ENCODE data around the gene SLIT3.

The SLIT3 gene

DNA sequence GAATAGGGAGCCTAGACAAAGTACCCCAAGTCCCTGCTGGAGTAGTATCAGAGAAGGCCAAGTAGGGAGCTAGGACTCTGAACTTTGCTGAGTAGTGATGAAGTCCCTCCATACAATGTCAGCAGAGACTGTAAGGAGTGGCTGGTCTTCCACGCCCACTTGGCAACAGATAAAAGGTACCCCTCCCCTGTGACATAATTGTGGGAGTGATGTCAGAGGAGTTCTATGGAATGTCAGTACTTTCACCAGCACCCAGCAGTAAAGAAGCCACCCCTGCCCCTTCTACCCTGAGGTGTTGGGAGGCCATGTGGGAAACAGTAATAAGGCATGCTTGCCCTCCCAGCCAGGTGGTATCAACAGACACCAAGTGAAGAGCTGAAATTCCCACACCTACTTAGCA is 143.9 kb downstream of the SLIT3 start:
- TF ChIP-seq, protein P1, sequence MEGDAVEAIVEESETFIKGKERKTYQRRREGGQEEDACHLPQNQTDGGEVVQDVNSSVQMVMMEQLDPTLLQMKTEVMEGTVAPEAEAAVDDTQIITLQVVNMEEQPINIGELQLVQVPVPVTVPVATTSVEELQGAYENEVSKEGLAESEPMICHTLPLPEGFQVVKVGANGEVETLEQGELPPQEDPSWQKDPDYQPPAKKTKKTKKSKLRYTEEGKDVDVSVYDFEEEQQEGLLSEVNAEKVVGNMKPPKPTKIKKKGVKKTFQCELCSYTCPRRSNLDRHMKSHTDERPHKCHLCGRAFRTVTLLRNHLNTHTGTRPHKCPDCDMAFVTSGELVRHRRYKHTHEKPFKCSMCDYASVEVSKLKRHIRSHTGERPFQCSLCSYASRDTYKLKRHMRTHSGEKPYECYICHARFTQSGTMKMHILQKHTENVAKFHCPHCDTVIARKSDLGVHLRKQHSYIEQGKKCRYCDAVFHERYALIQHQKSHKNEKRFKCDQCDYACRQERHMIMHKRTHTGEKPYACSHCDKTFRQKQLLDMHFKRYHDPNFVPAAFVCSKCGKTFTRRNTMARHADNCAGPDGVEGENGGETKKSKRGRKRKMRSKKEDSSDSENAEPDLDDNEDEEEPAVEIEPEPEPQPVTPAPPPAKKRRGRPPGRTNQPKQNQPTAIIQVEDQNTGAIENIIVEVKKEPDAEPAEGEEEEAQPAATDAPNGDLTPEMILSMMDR (conservative IDR thresholded peaks at IDR 0.05; ENCODE audit: low read depth, low read length), result no peak
- no peak for DNase-seq (ENCODE audit: low read depth)
- no peak overlapping the region for H3K4me3 ChIP-seq (ENCODE audit: low read depth, low read length)

DNA sequence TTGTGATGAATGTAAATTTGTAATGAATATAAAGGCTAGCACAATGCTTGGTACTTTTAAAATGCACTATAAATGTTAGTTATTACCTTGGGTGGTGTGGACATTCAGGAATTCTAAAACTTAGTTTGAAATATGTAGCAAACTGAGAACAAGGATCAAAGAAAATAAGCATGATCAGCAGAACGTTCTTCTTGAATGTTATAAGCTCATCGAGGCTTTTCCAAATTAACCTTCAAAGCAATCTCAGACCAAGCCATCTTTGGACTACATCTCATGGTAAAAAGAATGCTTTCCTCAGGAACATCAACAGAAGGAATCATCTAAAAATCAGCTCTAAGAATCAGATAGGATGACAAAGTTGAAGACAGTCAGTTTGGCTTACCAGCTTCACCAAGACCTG is 146.3 kb downstream of the SLIT3 start:
- DNase-seq (ENCODE audit: low read depth), result no peak
- TF ChIP-seq, protein P1 (conservative IDR thresholded peaks at IDR 0.05; ENCODE audit: low read depth, low read length), result no peak
- no peak overlapping the region for H3K4me3 ChIP-seq (ENCODE audit: low read depth, low read length)

DNA sequence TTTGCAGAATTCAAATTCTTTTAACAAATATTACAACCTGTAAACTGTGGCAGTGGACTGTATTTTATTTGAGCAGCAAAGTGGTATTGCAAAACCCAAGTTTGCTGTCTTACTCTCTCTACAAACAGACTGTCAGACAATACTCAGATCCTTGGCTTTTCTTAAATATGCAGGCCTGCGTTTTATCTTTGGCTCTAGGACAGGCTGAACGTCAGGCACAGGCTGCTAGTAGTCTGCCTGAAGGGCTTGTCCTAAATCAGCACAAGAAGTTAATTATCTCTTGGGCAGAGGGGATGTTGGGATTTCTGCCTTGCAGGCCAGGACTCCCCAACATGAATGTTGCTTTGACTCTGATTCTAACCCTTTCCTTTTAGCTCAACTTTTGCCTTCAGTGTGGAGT is 147.5 kb downstream of the SLIT3 start:
- TF ChIP-seq, protein P1 (conservative IDR thresholded peaks at IDR 0.05; ENCODE audit: low read depth, low read length), result no peak
- H3K4me3 ChIP-seq (ENCODE audit: low read depth, low read length), result no peak overlapping the region
- DNase-seq (ENCODE audit: low read depth), result no peak

DNA sequence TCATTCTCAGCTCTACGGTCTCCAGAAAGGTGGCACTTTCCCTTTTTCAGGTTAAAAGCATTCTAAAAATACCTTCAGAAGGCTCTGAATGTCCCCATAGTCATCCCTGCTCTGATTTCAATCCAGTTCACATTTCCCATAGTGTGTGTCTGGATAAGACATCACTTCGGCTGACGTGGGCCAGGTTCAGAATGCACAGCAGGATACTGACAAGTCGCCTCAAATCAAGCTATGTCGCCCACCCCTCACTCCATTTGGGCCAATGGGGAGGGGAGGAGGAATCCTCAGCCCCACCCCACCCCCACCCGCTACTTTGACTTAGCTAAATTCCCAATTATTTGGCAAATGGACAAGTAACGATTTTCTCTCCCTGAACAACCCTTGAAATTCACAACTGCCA is 148.0 kb downstream of the SLIT3 start:
- TF ChIP-seq, protein P1 (conservative IDR thresholded peaks at IDR 0.05; ENCODE audit: low read depth, low read length), result no peak
- no peak for DNase-seq (ENCODE audit: low read depth)
- no peak overlapping the region for H3K4me3 ChIP-seq (ENCODE audit: low read depth, low read length)

DNA sequence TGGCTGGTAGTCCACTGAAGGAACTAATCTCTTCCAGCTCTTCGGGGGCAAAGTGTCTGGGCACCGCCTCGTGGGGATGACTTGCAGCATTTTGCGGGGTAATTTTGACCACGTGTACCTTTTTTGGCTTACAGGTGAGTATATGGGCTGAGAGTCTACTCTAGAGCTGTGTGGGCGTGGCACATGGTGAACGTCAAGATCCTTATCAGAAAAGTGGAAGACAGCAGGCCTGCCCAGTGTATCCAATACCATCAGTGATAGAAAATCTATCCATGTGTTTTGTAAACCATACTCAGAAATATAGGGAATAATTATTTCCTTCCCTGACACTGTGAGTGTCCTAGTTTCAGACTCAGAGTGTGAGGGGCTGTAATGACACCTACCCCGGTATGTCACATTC is 148.5 kb downstream of the SLIT3 start:
- no peak for DNase-seq (ENCODE audit: low read depth)
- no peak overlapping the region for H3K4me3 ChIP-seq (ENCODE audit: low read depth, low read length)
- TF ChIP-seq, protein P1 (conservative IDR thresholded peaks at IDR 0.05; ENCODE audit: low read depth, low read length), result no peak

DNA sequence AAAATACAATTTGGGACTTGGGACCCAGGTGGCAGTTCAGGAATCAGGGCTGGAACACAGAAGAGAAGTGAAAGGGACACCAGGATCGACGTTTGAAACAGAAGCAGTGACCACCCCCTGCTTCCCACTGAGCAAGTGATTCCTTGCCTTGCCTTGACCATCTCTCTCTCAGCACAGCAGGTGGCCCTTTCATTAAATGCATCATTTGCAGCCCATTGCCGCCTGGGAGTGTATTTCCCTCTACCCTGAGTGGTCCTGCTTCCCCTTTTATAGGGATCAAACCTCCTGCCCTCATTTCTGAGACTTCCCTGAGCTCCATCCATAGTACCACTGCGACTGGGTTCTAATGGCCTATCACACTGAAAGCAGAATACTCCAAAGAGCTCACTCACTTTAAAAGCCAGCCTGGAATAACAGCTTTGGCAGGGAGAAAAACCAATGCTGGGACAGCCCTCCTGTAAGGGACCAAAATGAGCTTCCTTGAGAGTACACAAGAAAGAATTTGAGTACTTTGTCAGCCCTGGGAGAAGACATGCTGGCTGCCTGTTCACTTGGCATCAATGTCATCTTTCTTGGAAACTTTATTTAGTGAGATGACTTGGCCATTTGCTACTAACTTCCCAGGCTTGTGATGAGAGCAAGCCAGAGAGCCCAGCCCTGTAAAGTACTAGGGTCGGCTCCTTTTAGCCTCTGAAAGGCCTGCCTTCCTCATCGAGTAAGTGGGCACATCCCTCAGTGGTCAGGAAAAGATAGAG is 149.7 kb downstream of the SLIT3 start:
- no peak overlapping the region for H3K4me3 ChIP-seq (ENCODE audit: low read depth, low read length)
- TF ChIP-seq, protein P1 (conservative IDR thresholded peaks at IDR 0.05; ENCODE audit: low read depth, low read length), result no peak
- no peak for DNase-seq (ENCODE audit: low read depth)

DNA sequence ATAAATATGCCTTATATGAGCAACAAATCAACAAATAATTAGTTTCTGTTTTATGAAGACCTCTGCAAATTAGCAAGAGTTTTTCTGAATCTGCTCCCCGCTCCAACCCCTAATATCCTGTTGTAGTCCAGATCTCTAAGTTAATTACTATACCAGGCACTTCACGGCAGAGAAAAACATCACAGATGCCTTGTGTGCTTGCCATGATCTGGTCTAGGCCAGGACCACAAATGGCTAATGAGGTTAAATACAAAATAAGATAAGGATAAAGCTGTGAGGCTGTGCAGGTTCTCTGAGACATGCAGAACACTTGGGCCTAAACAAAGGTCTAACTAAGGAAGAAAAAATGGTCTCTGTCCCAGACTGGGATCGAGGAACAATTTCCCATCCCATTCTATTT is 150.8 kb downstream of the SLIT3 start:
- TF ChIP-seq, protein P1 (conservative IDR thresholded peaks at IDR 0.05; ENCODE audit: low read depth, low read length), result no peak
- DNase-seq (ENCODE audit: low read depth), result no peak
- H3K4me3 ChIP-seq (ENCODE audit: low read depth, low read length), result no peak overlapping the region
